ENCODE data around the gene SKIL. TPM values are rescaled to one million over a fixed set of nuclear protein-coding genes. Genes with fewer than 3 reads are reported as not detected.

SKIL gene
- total RNA-seq, 6 experiments from 2014 or later, result 14.1 to 29.1 (median 21.3) TPM

DNA sequence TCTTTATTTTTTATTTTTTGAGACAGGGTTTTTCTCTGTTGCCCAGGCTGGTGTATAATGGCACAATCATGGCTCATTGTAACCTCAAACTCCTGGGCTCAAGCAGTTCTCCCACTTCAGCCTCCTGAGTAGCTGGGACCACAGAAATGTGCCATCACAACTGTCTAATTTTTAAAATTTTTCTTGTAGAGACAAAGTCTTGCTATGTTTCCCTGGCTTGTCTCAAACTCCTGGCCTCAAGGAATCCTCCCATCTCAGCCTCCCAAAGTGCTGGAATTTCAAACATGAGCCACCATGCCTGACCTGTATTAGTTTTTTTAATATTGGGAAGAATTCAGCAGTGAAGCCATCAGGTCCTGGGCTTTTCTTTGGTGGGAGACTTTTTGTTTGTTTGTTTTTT, 47.6 kb downstream of the SKIL start:
- no peak overlapping the region for H3K27ac ChIP-seq
- no peaks in the 10 kb centered on the region for H3K36me3 ChIP-seq
- TF ChIP-seq, protein P1, sequence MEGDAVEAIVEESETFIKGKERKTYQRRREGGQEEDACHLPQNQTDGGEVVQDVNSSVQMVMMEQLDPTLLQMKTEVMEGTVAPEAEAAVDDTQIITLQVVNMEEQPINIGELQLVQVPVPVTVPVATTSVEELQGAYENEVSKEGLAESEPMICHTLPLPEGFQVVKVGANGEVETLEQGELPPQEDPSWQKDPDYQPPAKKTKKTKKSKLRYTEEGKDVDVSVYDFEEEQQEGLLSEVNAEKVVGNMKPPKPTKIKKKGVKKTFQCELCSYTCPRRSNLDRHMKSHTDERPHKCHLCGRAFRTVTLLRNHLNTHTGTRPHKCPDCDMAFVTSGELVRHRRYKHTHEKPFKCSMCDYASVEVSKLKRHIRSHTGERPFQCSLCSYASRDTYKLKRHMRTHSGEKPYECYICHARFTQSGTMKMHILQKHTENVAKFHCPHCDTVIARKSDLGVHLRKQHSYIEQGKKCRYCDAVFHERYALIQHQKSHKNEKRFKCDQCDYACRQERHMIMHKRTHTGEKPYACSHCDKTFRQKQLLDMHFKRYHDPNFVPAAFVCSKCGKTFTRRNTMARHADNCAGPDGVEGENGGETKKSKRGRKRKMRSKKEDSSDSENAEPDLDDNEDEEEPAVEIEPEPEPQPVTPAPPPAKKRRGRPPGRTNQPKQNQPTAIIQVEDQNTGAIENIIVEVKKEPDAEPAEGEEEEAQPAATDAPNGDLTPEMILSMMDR (IDR thresholded peaks at IDR 0.05), result no peak
- no peak for TF ChIP-seq POLR2A (IDR thresholded peaks at IDR 0.05)
- no peak for DNase-seq
- no peaks in the 10 kb centered on the region for H3K9me3 ChIP-seq
- no peak for ATAC-seq
- H3K27me3 ChIP-seq, result no peaks in the 10 kb centered on the region
- H3K4me3 ChIP-seq, result no peak overlapping the region
- intact Hi-C loops (cut with DNase I), result loop anchor here in 1 of 2 donors (10.0 kb wide), 1 partner anchor 90 kb away; no protein-coding TSS in a partner anchor
- H3K4me1 ChIP-seq, result no peaks in the 10 kb centered on the region

GRCh38 chr3:170410428-170411029, 53.0 kb downstream of the SKIL start:
- Histone ChIP-seq H3K9me3 (no peaks in the 10 kb centered on the region), H3K4me1 (no peaks in the 10 kb centered on the region), H3K27ac (no peak overlapping the region), H3K36me3 (no peaks in the 10 kb centered on the region), H3K27me3 (no peaks in the 10 kb centered on the region), H3K4me3 (no peak overlapping the region)
- WGBS (ENCODE audit: insufficient coverage, low coverage, low lambda C conversion rate, missing lambda C conversion rate), result 25% methylated on average over 3 of the region's 4 CpGs
- TF ChIP-seq, protein P1 (IDR thresholded peaks at IDR 0.05), result peak; percentile 64 to 80 (median 68)
- no peak for TF ChIP-seq POLR2A (IDR thresholded peaks at IDR 0.05)
- ATAC-seq, result peak; percentile 62 to 78 (median 70)
- no peak for DNase-seq
- intact Hi-C loops (cut with DNase I), result loop anchor here in 1 of 2 donors (10.0 kb wide), 1 partner anchor 404 kb away; no protein-coding TSS in a partner anchor

DNA sequence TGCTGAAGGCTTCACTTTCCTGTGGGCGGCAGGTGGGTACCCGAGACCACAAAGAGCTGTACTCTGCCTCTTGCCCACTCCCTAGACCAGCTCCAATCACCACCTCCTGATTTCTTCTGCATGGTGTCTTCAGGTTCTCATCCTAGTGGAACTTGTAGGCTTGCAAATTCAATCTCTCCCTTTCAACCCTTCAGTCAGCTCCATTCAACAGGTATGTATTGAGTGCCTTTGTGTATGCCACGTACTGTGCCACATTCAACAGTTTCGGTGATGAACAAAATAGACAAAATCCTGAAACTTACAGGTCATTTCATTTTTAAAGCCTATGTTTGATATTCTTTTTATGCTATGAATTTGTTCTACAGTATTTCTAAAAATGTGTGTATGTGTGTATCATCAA, 55.8 kb downstream of the SKIL start:
- H3K27me3 ChIP-seq, result no peaks in the 10 kb centered on the region
- H3K9me3 ChIP-seq, result no peaks in the 10 kb centered on the region
- WGBS (ENCODE audit: insufficient coverage, low coverage, low lambda C conversion rate, missing lambda C conversion rate), result 89% methylated on average over 4 of the region's 4 CpGs
- no peaks in the 10 kb centered on the region for H3K36me3 ChIP-seq
- no peak for TF ChIP-seq POLR2A (IDR thresholded peaks at IDR 0.05)
- TF ChIP-seq, protein P1 (IDR thresholded peaks at IDR 0.05), result no peak
- peaks cover 0 to under 1% (median 0%) of the 10 kb centered on the region in 4 donors for H3K4me1 ChIP-seq
- intact Hi-C loops (cut with DNase I), result loop anchor here in 1 of 2 donors (10.0 kb wide), 1 partner anchor 402 kb away; no protein-coding TSS in a partner anchor
- no peak overlapping the region for H3K27ac ChIP-seq
- ATAC-seq (no peak), DNase-seq (no peak)
- H3K4me3 ChIP-seq, result no peak overlapping the region

- no peak overlapping the region for H3K27ac ChIP-seq
- peaks cover 0 to 10% (median 0%) of the 10 kb centered on the region in 4 donors for H3K4me1 ChIP-seq
- H3K4me3 ChIP-seq, result no peak overlapping the region
- ATAC-seq, result peak; percentile 82 to 91 (median 86)
- H3K27me3 ChIP-seq, result peaks cover 0 to 8% of the 10 kb centered on the region in 2 donors
- no peak for TF ChIP-seq POLR2A (IDR thresholded peaks at IDR 0.05)
- TF ChIP-seq, protein P1 (IDR thresholded peaks at IDR 0.05), result peak; percentile 96
- WGBS (ENCODE audit: insufficient coverage, low coverage, low lambda C conversion rate, missing lambda C conversion rate), result 34% methylated on average over 5 of the region's 5 CpGs
- no peak for DNase-seq
- H3K9me3 ChIP-seq, result no peaks in the 10 kb centered on the region
- intact Hi-C loops (cut with DNase I), result loop anchor here in 1 of 2 donors (10.0 kb wide), 1 partner anchor 401 kb away; no protein-coding TSS in a partner anchor
- no peaks in the 10 kb centered on the region for H3K36me3 ChIP-seq
Measured at GRCh38 chr3:170414202-170414663, 56.7 kb downstream of the SKIL start.
